HG02623 (cell line): ENCODE data around the gene ACP4.
"Not testable (repeated sequence)": the region's sequence is repeated elsewhere in the genome, so short reads cannot be mapped to it uniquely, and the experiment has no call there.

Experiments used
- ATAC-seq: cut with Tn5 transposase; IDR thresholded peaks from one replicate; pipeline ENCODE4 v1.9.1; 2021; ENCODE audit warnings: moderate library complexity; ENCODE audit not compliant: unreplicated experiment

Gene ACP4

DNA sequence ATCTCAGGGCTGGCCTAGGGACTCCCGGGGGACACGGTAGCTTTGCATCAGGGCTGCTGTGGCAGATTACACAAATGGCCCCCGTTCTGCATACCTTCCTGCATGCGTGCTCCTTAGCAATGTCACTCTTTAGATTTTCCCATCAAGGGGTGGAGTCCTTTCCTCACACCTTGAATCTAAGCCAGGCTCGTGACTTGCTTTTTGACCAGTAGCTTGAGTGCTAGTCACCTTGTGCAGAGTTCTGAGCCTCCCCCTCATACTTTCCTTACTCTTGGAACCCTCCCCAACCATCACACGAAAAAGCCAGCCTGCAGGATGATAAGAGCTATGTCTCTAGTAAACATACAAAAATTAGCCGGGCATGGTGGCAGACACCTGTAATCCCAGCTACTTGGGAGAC lies 16.8 kb upstream of the ACP4 start:
- not testable (repeated sequence) for ATAC-seq

- ATAC-seq: no peak
These were observed 14.1 kb upstream of the ACP4 start for GRCh38 chr19:50776131-50776530.

DNA sequence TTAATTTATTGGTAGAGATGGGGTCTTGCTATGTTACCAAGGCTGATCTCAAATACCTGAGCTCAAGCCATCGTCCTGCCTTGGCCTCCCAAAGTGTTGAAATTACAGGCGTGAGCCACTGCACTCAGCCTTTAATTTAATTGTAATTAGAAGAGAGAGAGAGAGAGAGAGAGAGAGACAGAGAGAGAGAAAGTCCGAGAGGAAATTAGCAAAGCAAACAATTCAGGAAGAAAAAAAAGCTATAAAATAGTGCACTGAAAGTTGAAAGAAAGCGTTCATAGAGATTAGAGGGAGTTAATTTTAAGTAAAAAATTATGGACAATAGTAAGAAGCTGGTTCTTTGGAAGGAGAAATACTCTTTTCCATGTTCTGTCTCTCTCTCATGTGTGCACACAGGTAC lies 13.0 kb upstream of the ACP4 start:
- ATAC-seq: no peak

DNA sequence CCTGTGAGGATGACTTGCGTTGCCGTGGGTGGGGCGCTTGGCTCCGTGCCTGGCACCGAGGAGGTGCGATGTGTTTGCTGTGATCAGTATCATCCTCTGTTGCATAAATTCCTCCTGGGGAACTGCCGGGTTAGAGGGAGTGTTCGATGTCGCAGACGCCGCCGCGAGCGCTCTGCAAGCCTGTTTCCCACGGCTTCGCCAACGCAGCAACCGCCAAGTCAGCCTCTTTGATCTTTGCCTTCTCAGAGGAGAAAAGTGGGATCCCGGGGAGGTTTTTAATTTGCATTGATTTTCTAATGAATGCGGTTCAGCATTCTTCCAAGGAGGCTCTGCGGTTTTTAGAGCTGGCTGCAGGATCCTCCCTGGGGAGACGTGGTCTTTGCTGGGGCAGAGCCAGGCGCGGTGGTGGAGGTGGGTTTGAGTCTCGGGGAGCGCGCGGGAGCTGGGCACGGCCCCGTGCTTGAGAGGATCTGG lies 12.3 kb upstream of the ACP4 start:
- no peak for ATAC-seq

DNA sequence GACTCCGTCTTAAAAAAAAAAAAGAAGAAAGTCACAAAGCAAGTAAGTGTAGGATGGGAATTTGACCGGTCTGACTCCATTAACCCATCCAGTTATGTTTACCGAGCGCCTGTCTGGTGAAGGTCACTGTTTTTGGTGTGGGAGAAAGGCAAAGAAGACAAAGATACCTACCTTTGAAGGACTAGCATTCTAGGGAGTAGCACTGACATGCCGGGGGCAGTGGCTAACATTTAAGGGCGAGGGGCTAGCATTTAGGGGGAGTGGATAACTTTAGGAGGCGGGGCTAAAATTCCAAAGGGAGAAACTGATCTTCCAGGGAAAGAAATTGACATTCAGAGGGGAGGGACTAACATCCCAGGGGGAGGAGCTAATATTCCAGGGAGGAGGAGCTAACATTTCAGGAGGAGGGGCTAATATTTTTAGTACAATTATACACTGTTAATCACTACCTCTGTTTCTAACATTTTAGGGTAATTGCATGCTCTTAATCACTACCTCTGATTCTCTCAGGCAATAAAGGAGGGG lies 11.2 kb upstream of the ACP4 start:
- no peak for ATAC-seq

DNA sequence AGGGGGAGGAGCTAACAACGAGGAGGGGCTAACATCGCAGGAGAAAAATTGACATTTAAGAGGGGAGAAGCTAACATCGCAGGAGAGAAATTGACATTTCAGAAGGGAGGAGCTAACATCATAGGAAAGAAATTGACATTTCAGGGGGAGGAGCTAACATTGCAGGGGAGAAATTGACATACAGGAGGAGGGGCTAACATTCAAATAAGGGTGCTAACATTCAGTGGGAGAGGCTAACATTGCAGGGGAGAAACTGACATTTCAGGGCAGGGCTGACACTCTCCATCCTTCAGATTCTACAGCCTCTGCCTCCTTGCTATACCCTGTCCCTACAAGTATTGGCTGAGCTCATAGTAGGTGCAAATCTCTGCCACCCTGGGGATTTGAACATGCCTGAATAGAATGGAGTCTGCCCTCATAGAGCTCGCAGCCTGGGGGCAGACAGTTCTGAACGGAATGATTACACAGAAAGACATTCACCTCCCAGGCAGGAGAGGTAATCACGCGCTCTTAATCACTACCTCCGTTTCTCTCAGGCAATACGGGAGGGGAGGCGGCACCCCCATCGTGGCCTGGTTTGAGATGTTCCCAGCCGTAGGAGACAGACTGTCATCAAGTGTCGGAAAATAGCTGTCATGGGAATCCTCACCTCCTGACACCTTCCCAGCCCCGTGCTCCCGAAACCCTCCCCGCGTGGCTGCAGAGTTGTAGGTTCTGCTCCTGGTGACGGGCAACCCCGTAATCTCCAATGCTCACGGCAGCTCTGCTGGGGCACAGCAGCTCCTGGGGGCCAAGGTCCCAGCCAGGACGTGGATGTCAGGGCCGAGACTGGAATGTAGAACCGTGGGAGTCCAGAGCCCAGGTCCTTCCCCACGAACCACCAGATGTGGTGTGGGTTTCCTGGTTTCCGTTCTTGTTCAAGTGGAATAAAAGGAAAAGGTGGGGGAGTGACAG lies 10.4 kb upstream of the ACP4 start:
- ATAC-seq: no peak

GRCh38 chr19:50780753-50781435 lies 9.3 kb upstream of the ACP4 start:
- no peak for ATAC-seq

GRCh38 chr19:50783848-50784152 lies 6.4 kb upstream of the ACP4 start:
- not testable (repeated sequence) for ATAC-seq

DNA sequence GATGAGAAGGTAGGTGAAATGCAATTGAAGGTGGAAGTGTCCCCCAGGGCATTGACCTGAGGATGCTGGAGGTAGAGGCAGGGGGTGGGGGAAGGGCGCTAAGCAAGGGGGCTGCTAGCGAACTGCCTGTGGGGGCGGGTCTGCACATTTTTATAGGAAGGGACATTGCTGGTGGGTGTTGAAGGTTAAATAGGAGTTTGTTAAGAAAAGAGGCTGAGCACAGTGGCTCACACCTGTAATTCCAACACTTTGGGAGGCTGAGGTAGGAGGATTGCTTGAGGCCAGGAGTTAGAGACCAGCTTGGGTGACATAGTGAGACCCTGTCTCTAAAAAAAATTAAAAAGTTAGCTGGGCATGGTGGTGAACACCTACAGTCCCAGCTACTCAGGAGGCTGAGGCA lies 5.5 kb upstream of the ACP4 start:
- no peak for ATAC-seq

- no peak for ATAC-seq
These were observed 4.9 kb upstream of the ACP4 start for GRCh38 chr19:50785329-50785728.

DNA sequence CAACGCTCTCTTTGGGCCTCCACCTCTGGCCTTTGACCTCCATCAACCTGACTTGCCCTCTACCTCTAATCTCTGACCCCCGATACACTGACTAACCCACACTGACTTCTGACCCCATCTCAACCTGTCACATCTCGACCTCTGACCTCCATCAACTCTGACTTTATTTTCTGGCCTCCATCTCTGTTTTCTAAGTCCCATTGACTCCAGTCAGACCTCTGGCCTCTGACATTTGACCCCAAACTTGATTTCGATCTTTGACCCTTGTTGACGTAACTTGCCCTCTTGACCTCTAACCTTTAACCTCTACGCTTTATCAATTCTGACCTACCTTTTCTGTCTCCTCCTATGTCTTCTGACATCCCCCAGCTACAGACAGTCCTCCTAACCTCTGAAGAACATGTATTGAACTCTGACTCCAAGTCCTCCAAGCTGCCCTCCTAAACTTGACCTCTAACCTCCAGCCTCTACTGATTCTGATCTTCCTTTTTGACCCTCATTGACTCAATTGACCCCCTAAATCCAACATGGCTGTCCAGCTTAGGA lies 780 bp downstream of the ACP4 start:
- no peak for ATAC-seq

DNA sequence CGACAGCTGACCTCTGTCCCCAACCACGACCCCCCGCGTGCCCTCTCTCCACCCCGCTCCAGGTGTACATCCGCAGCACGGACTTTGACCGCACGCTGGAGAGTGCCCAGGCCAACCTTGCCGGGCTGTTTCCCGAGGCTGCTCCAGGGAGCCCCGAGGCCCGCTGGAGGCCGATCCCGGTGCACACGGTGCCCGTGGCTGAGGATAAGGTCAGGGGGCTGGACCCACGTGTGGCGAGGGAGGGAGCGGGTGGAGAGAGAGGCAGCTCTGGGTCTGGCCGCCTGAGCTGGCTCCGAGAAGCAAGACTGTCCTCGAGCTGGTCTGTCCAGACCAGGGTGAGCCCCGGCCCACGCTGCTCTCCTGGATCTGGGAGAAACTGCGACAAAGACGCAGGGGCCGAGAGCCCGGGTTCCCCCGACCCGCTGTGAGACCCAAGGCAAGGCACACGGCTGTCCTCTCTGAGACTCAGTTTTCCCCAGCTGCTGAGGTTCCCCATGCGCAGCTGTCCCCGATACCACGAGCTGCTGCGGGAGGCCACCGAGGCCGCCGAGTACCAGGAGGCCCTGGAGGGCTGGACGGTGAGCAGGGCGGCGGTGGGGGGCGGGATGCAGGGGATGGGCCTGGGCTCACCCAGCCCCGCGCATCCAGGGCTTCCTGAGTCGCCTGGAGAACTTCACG lies 1.5 kb downstream of the ACP4 start:
- ATAC-seq: no peak

GRCh38 chr19:50792272-50793250 lies 2.3 kb downstream of the ACP4 start:
- ATAC-seq: no peak

- no peak for ATAC-seq
These were observed 3.4 kb downstream of the ACP4 start for GRCh38 chr19:50793558-50794065.

DNA sequence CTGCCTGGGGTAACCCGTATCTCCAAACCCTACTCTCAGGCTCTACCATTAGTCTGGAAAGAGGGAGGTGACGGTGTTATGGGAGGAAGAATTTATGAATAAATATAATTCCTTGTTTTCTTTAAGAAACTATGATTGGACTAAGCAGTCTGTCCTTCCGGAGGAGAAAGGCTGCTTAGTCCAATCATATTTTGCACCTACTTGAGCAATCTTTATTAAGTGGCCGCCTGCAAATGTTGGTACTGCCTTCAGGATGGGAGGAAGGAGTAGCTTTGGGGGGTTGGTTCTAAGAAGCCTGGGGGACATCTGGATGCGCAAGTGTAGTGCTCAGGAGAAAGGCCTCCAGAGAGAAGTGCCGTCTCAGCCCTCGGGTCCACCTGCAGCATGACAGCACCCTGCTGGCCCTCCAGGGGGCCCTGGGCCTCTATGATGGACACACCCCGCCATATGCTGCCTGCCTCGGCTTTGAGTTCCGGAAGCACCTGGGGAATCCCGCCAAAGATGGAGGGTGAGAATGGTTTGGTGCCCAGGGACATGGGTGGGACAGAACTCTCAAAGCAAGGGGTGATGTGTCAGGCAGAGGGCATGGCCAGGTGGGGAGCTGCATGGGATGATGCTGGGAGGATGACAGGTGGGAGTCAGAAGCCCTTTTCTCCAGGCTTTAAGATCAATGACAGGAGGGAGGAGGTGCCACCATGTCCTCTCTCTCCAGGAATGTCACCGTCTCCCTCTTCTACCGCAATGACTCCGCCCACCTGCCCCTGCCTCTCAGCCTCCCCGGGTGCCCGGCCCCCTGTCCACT lies 4.1 kb downstream of the ACP4 start:
- no peak for ATAC-seq

GRCh38 chr19:50794876-50795663 lies 4.9 kb downstream of the ACP4 start:
- ATAC-seq: no peak

GRCh38 chr19:50795664-50796073 lies 5.5 kb downstream of the ACP4 start:
- no peak for ATAC-seq

DNA sequence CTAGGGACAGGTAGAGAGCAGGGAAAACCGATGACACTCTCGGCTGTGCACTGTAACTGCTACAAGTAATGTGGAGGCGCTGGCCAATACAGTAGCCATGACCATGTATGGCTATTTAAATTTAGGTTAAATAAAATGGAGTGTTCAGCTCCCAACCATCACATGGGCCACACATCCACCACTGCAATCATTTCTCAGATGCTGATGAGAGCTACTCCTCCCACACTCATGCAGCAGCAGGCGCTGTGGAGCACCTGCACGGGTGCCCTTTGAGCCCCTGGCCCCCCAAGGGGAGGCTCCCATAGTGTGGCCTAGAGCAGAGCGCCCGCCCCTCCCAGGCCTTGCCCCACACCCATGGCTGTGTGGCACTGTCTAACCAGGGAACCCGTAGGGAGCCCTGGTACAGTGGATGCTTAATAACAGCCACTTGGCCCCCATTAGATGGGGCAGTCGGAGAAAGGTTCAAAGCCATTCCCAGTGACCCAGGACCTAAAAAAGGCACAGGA lies 6.0 kb downstream of the ACP4 start:
- no peak for ATAC-seq
